Smooth muscle cell (in vitro differentiated cells): Measurements from ENCODE around the gene OBSCN. TPM values are rescaled to one million over a fixed set of nuclear protein-coding genes. Genes with fewer than 3 reads are reported as not detected.

Source experiments
- DNase-seq: peaks from one replicate; lab custom pipeline; 2025; ENCODE audit not compliant: unreplicated experiment; lab: John Stamatoyannopoulos, UW
- H2AFZ ChIP-seq: fragments of 200-600 bp; sonication (generic); 2 replicates; pipeline ENCODE4 v1.6.0; 2016; ENCODE audit warnings: antibody characterized with exemption, low read depth, mild to moderate bottlenecking
- H3F3A ChIP-seq: fragments of 200-600 bp; sonication (generic); 2 replicates; pipeline ENCODE4 v1.6.0; 2017; ENCODE audit warnings: antibody characterized with exemption, low read depth
- H3K27ac ChIP-seq: fragments of 200-600 bp; sonication (generic); 2 replicates; pipeline ENCODE4 v1.5.1; 2016; ENCODE audit warnings: low read depth, mild to moderate bottlenecking
- H3K27me3 ChIP-seq: fragments of 200-600 bp; sonication (generic); 2 replicates; pipeline ENCODE4 v1.6.1; 2016; ENCODE audit warnings: low read depth, mild to moderate bottlenecking
- H3K36me3 ChIP-seq: fragments of 200-600 bp; sonication (generic); 2 replicates; pipeline ENCODE4 v1.5.1; 2016; ENCODE audit warnings: low read depth
- H3K4me1 ChIP-seq: fragments of 200-600 bp; sonication (generic); 2 replicates; pipeline ENCODE4 v1.5.1; 2016; ENCODE audit warnings: low read depth
- H3K4me2 ChIP-seq: fragments of 200-600 bp; sonication (generic); 2 replicates; pipeline ENCODE4 v1.6.0; 2016; ENCODE audit warnings: mild to moderate bottlenecking
- H3K4me3 ChIP-seq: fragments of 200-600 bp; sonication (generic); 2 replicates; pipeline ENCODE4 v1.5.1; 2016; ENCODE audit warnings: mild to moderate bottlenecking
- H3K79me2 ChIP-seq: fragments of 200-600 bp; sonication (generic); 2 replicates; pipeline ENCODE4 v1.6.0; 2016; ENCODE audit warnings: low read depth, mild to moderate bottlenecking
- H3K9ac ChIP-seq: fragments of 200-600 bp; sonication (generic); 2 replicates; pipeline ENCODE4 v1.6.0; 2016; ENCODE audit warnings: low read depth
- H3K9me3 ChIP-seq: fragments of 200-600 bp; sonication (generic); replicated peaks from 2 replicates; pipeline ENCODE4 v1.5.1; 2016; ENCODE audit warnings: low read depth
- H4K20me1 ChIP-seq: fragments of 200-600 bp; sonication (generic); 2 replicates; pipeline ENCODE4 v1.6.0; 2016; ENCODE audit warnings: low read depth
- CTCF ChIP-seq: fragments of 200-600 bp; sonication (generic); IDR thresholded peaks from 2 replicates; pipeline ENCODE4 v1.5.1; 2017; ENCODE audit warnings: borderline replicate concordance, mild to moderate bottlenecking, antibody characterized with exemption; ENCODE audit not compliant: insufficient read depth, poor library complexity, severe bottlenecking
- WGBS: methylation state at CpG from one replicate; pipeline ENCODE4 v1.1.7; 2016; ENCODE audit warnings: low lambda C conversion rate; 5-methylcytosine and 5-hydroxymethylcytosine counted together
- polyA plus RNA-seq: library from polyadenylated mRNA; unstranded; fragments of >200 nt; fragmentation: Nextera tagmentation; extraction: Ambion mirVana; gene quantifications from 2 replicates; pipeline ENCODE4 v1.2.1, GENCODE V29; 2016
- total RNA-seq: library from RNA; depleted of rRNA; stranded (reverse); fragments of >200 nt; gene quantifications from 2 replicates; pipeline ENCODE4 v1.2.3, GENCODE V29; 2014

Gene OBSCN
- total and polyA plus RNA-seq, 2 experiments from 2014 or later = 3.8 to 10.6 TPM

GRCh38 chr1:228222548-228222947, 14.7 kb downstream of the OBSCN start:
- no peak overlapping the region for H3K4me3 ChIP-seq
- H3K36me3 ChIP-seq = no peaks in the 10 kb centered on the region
- no peak overlapping the region for H3K4me2 ChIP-seq
- H3K4me1 ChIP-seq = no peaks in the 10 kb centered on the region
- no peak overlapping the region for H2AFZ ChIP-seq
- no peaks in the 10 kb centered on the region for H3K79me2 ChIP-seq
- no peak for TF ChIP-seq CTCF
- no peak overlapping the region for H3K9ac ChIP-seq
- H4K20me1 ChIP-seq = no peaks in the 10 kb centered on the region
- H3K27me3 ChIP-seq = no peaks in the 10 kb centered on the region
- 93% methylated on average over 11 of the region's 11 CpGs for WGBS
- DNase-seq = no peak
- H3K9me3 ChIP-seq = no peaks in the 10 kb centered on the region
- H3K27ac ChIP-seq = no peak overlapping the region
- no peaks in the 10 kb centered on the region for H3F3A ChIP-seq

GRCh38 chr1:228224198-228225164, 16.6 kb downstream of the OBSCN start:
- H4K20me1 ChIP-seq = no peaks in the 10 kb centered on the region
- no peak overlapping the region for H3K9ac ChIP-seq
- no peaks in the 10 kb centered on the region for H3K36me3 ChIP-seq
- no peaks in the 10 kb centered on the region for H3K27me3 ChIP-seq
- 91% methylated on average over 16 of the region's 16 CpGs for WGBS
- H3K79me2 ChIP-seq = no peaks in the 10 kb centered on the region
- no peak overlapping the region for H3K4me2 ChIP-seq
- no peaks in the 10 kb centered on the region for H3F3A ChIP-seq
- no peak overlapping the region for H3K27ac ChIP-seq
- H3K4me1 ChIP-seq = no peaks in the 10 kb centered on the region
- H3K9me3 ChIP-seq = no peaks in the 10 kb centered on the region
- no peak overlapping the region for H2AFZ ChIP-seq
- no peak overlapping the region for H3K4me3 ChIP-seq
- DNase-seq = no peak
- TF ChIP-seq CTCF = no peak

- Histone ChIP-seq H3K36me3 (no peaks in the 10 kb centered on the region), H3K27ac (no peak overlapping the region), H3K79me2 (no peaks in the 10 kb centered on the region), H3F3A (no peaks in the 10 kb centered on the region), H3K4me3 (no peak overlapping the region), H3K9ac (no peak overlapping the region), H4K20me1 (no peaks in the 10 kb centered on the region), H3K4me2 (no peak overlapping the region), H3K27me3 (no peaks in the 10 kb centered on the region), H3K4me1 (no peaks in the 10 kb centered on the region), H2AFZ (no peak overlapping the region), H3K9me3 (no peaks in the 10 kb centered on the region)
- DNase-seq = no peak
- TF ChIP-seq CTCF = no peak
- WGBS = 100% methylated on average over 2 of the region's 2 CpGs
Measured at GRCh38 chr1:228225165-228225710, 17.4 kb downstream of the OBSCN start.
